Measurements from ENCODE around the gene CLSTN2.

- TF ChIP-seq POLR2A (IDR thresholded peaks at IDR 0.05; ENCODE audit: low read depth, low read length) (no peak), TAF1 (IDR thresholded peaks at IDR 0.05; ENCODE audit: low read depth, low read length) (no peak), POLR2AphosphoS5 (IDR thresholded peaks at IDR 0.05; ENCODE audit: low read depth, low read length) (no peak)
Measured at GRCh38 chr3:139935016-139935865, at the start of gene CLSTN2.
